Testis (tissue), 3 donors: Measurements from ENCODE around the gene ZC3H10. TPM values are rescaled to one million over a fixed set of nuclear protein-coding genes. Genes with fewer than 3 reads are reported as not detected.
A peak's percentile ranks its signal among the peaks of the same experiment; 100 is the strongest.

Experiments used
- DNase-seq: peaks from one replicate; pipeline ENCODE4 v3.0.0-alpha.2; 2019
- H3K27ac ChIP-seq, 2 donors: fragments of 200-600 bp; sonication (generic); one replicate each; pipeline ENCODE4 v1.5.1; 2019
- H3K27me3 ChIP-seq: fragments of 200-600 bp; sonication (generic); one replicate; pipeline ENCODE4 v1.5.1; 2019
- H3K36me3 ChIP-seq: fragments of 200-600 bp; sonication (generic); one replicate; pipeline ENCODE4 v1.5.1; 2017; ENCODE audit warnings: low read depth; ENCODE audit errors: missing control alignments
- H3K4me1 ChIP-seq: fragments of 200-600 bp; sonication (generic); one replicate; pipeline ENCODE4 v1.5.1; 2019
- H3K4me3 ChIP-seq, 2 donors: fragments of 200-600 bp; sonication (generic); one replicate each; pipeline ENCODE4 v1.5.1; 2017 to 2019
- H3K9me3 ChIP-seq: fragments of 200-600 bp; sonication (generic); one replicate; pipeline ENCODE4 v1.5.1; 2017
- CTCF ChIP-seq, 3 experiments: fragments of 450-650 bp in 2 of 3; fragments of 200-600 bp in 1 of 3; sonication (generic) in 1 of 3; IDR thresholded peaks; one replicate each; pipeline ENCODE4 v1.5.1; 2016 to 2019; ENCODE audit warnings: antibody characterized with exemption in 3 of 3, mild to moderate bottlenecking in 2 of 3, moderate library complexity in 1 of 3
- POLR2A ChIP-seq: fragments of 450-650 bp; IDR thresholded peaks from one replicate; pipeline ENCODE4 v1.6.1; 2017; ENCODE audit warnings: antibody characterized with exemption, mild to moderate bottlenecking, moderate library complexity
- whole genome bisulfite sequencing, 2 donors: methylation state at CpG; one replicate each; pipeline ENCODE4 v1.1.5; 2018; 5-methylcytosine and 5-hydroxymethylcytosine counted together
- intact Hi-C: fragments of 100-400 bp; cut with DNase I; formaldehyde crosslinking; loops from one replicate; pipeline ENCODE4 v1.15.1; 2023; ENCODE audit warnings: low total_unique reads
- polyA plus RNA-seq: library from polyadenylated mRNA; stranded (reverse); fragments of 350-450 nt; fragmentation: Illumina TruSeq; extraction: RNeasy Lipid Tissue Mini Kit (QIAGEN cat#74804); gene quantifications from one replicate; pipeline ENCODE4 v1.2.3, GENCODE V29; 2014; ENCODE audit warnings: low read depth, low replicate concordance; ENCODE audit not compliant: insufficient read depth
- total RNA-seq, 2 donors: library from RNA; depleted of rRNA; stranded (reverse); fragments of >200 nt; gene quantifications; one replicate each; pipeline ENCODE4 v1.2.3, GENCODE V29; 2016

ZC3H10 gene
- total and polyA plus RNA-seq, 3 donors from 2014 or later, result 12.4 to 20.6 (median 16.2) TPM

GRCh38 chr12:56145217-56145616 lies 27.2 kb downstream of the ZC3H10 start:
- no peaks in the 10 kb centered on the region for H3K36me3 ChIP-seq
- TF ChIP-seq CTCF (IDR thresholded peaks at IDR 0.05), result no peak
- TF ChIP-seq POLR2A, result no peak
- H3K9me3 ChIP-seq, result no peaks in the 10 kb centered on the region
- H3K27me3 ChIP-seq, result no peaks in the 10 kb centered on the region
- H3K4me3 ChIP-seq, result no peak overlapping the region
- H3K27ac ChIP-seq, result peak overlapping the region in 1 of 2 donors; percentile 20
- DNase-seq, result no peak
- H3K4me1 ChIP-seq, result peaks cover 17% of the 10 kb centered on the region
- intact Hi-C loops, result no loop called here
- WGBS, 2 donors, result 73 to 78% methylated on average over 3 of the region's 3 CpGs

- intact Hi-C loops, result no loop called here
These were observed 28.7 kb downstream of the ZC3H10 start for GRCh38 chr12:56146492-56147460.

GRCh38 chr12:56150563-56150962 lies 32.5 kb downstream of the ZC3H10 start:
- Histone ChIP-seq H3K4me3 (no peak overlapping the region), H3K27ac (no peak overlapping the region), H3K27me3 (no peaks in the 10 kb centered on the region), H3K4me1 (peaks cover 34% of the 10 kb centered on the region), H3K9me3 (no peaks in the 10 kb centered on the region), H3K36me3 (no peaks in the 10 kb centered on the region)
- WGBS, 2 donors, result 62 to 63% methylated on average over 3 of the region's 3 CpGs
- intact Hi-C loops, result no loop called here
- TF ChIP-seq POLR2A (no peak), CTCF (IDR thresholded peaks at IDR 0.05) (no peak)
- DNase-seq, result no peak

More at GRCh38 chr12:56146492-56147460, 28.7 kb downstream of the ZC3H10 start:
- H3K4me3 ChIP-seq, result no peak overlapping the region
- 51 to 57% methylated on average over 12 to 13 of the region's 13 CpGs for WGBS, 2 donors
- peak overlapping the region; percentile 65 to 77 for H3K27ac ChIP-seq
- no peaks in the 10 kb centered on the region for H3K36me3 ChIP-seq
- no peak for TF ChIP-seq CTCF (IDR thresholded peaks at IDR 0.05)
- peak; percentile 45 for DNase-seq
- H3K9me3 ChIP-seq, result no peaks in the 10 kb centered on the region
- no peaks in the 10 kb centered on the region for H3K27me3 ChIP-seq
- peaks cover 22% of the 10 kb centered on the region for H3K4me1 ChIP-seq

GRCh38 chr12:56151672-56152131 lies 33.6 kb downstream of the ZC3H10 start:
- intact Hi-C loops, result no loop called here
- 5 to 13% methylated on average over 12 of the region's 12 CpGs for WGBS, 2 donors
- DNase-seq, result peak; percentile 74
- Histone ChIP-seq H3K4me1 (peaks cover 27% of the 10 kb centered on the region), H3K36me3 (no peaks in the 10 kb centered on the region), H3K27me3 (no peaks in the 10 kb centered on the region), H3K4me3 (peak overlapping the region; percentile 80), H3K9me3 (no peaks in the 10 kb centered on the region), H3K27ac (peak overlapping the region; percentile 77 to 92)
- TF ChIP-seq POLR2A, result no peak
- peak; percentile 37 to 60 (median 50) for TF ChIP-seq CTCF (IDR thresholded peaks at IDR 0.05)
